A375 (cell line): ENCODE data around the gene ZMYM1. TPM values are rescaled to one million over a fixed set of nuclear protein-coding genes. Genes with fewer than 3 reads are reported as not detected.

ENCODE experiments used
- total RNA-seq: library from RNA; depleted of rRNA; stranded (reverse); fragments of >200 nt; shearing (Covaris generic); gene quantifications from 2 replicates; pipeline ENCODE4 v1.2.3, GENCODE V29; 2014; rRNA removed

Gene ZMYM1
- total RNA-seq, result 8.9 and 12.0 TPM in 2 replicates

GRCh38 chr1:35079003-35079930 is at the start of gene ZMYM1:
Gene ZMYM1 (plus strand): TSS chr1:35079385. CDS start chr1:35093988, 14,603 bp downstream.

Other genes starting within 250 kb of the ZMYM1 start
- 39.0 TPM in 2 replicates for gene SMIM12, start 219.6 kb upstream of the ZMYM1 start, total RNA-seq
- gene DLGAP3, start 149.7 kb upstream of the ZMYM1 start, total RNA-seq, result 0.04 and 0.16 TPM in 2 replicates
- gene TMEM35B, start 94.0 kb upstream of the ZMYM1 start, total RNA-seq, result 9.9 and 10.9 TPM in 2 replicates
- 5.5 and 5.7 TPM in 2 replicates for gene ZMYM6, start 47.4 kb upstream of the ZMYM1 start, total RNA-seq
- 450 and 523 TPM in 2 replicates for gene SFPQ, start 113.8 kb downstream of the ZMYM1 start, total RNA-seq
- gene ZMYM4, start 189.3 kb downstream of the ZMYM1 start, total RNA-seq, result 18.7 and 32.3 TPM in 2 replicates